Ramos (cell line): ENCODE data around the gene PRUNE2.
"Not testable (repeated sequence)": the region's sequence is repeated elsewhere in the genome, so short reads cannot be mapped to it uniquely, and the experiment has no call there.

Source experiments
- in situ Hi-C: fragments of 300-500 bp; cut with MboI; formaldehyde crosslinking; loops from one replicate; pipeline ENCODE4 v1.14.3; 2022; ENCODE audit warnings: low sequenced_read_pairs; ENCODE audit not compliant: unreplicated experiment

PRUNE2 gene

DNA sequence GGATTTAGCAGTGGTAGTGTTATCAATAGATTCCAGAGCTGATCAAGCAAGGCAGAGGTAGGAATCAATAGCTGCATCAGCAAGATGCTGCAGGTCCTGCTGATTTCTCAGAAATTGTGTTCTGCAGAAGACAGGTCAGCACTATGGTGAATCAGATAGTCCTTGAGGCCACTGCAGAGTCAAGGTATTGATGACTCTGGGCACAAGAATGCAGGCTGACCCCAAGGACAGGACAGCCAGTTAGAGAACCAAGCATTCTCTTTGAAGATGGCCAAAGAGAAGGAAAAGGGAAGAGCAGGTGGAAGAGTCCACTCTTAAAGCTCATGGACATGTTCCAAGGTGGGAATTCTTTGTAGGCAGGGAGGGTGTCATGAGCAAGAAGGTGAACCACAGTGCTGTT, 28.0 kb downstream of the PRUNE2 start:
- in situ Hi-C loops, result no loop called here

GRCh38 chr9:76876098-76876497, 29.8 kb downstream of the PRUNE2 start:
- in situ Hi-C loops, result no loop called here

- in situ Hi-C loops, result no loop called here
These were observed 32.1 kb downstream of the PRUNE2 start for GRCh38 chr9:76873821-76874220.

DNA sequence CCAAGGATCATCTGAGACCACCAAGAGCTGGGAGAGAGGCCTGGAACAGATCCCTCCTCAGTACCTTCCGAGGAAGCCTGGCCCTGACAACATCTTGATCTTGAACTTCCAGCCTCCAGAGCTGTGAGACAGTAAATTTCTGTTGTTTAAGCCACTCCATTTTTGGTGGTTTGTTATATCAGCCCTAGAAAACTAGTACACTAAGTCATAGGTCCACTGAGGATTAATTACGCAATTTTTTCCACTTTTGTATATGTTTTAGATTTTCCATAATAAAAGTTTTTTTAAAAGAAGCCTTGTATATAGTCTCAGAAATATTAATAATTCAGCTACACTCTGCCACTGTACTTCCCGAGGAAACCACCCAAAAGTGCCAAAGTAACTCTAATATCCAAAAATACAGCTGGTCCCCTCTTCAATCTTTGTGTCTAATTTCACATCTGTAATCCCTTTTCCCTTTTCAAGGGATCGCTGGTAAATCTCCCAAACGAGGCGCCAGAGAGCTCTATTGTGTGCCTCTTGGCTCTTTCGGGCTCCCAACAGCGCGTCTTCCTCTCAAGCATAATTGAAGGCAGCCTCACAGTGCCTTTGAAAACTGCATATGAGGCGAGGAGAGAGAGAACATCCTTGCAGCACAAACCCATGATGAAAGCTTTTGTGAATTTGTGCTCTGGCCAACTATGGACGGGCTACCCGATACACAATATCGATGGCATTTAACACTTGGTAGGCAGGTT, 32.7 kb downstream of the PRUNE2 start:
- in situ Hi-C loops, result no loop called here

- in situ Hi-C loops, result no loop called here
These were observed 37.0 kb downstream of the PRUNE2 start for GRCh38 chr9:76868897-76869296.

DNA sequence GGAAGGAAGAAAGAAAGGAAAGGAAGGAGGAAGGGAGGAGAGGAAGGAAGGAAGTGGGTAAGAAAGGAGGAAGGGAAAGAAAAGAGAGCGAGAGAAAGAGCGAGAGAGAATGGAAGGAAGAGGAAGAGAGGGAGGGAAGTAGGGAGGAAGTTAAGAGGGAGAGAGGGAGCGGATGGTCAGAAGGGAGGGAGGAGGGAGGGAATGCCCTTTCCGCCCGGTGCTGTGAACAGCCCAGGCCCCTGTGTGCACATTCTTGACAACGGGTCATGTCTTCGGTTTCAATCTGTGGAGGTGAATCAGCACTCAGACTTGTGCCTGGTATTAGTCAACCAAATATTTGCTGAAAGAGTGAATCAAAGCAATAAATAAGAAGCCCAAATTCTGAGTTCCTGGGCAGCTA, 39.2 kb downstream of the PRUNE2 start:
- in situ Hi-C loops, result no loop called here

DNA sequence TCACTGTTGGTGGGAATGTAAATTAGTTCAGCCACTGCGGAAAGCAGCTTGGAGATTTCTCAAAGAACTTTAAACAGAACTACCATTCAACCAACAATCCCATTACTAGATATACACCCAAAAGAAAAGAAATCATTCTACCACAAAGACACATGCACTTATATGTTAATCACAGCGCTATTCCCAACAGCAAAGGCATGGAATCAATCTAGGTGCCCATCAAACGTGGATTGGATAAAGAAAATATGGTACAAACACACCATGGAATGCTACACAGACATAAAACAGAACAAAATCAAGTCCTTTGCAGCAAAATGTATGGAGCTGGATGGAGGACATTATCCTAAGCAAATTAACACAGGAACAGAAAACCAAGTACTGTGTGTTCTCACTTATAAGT, 42.1 kb downstream of the PRUNE2 start:
- in situ Hi-C loops, result no loop called here

DNA sequence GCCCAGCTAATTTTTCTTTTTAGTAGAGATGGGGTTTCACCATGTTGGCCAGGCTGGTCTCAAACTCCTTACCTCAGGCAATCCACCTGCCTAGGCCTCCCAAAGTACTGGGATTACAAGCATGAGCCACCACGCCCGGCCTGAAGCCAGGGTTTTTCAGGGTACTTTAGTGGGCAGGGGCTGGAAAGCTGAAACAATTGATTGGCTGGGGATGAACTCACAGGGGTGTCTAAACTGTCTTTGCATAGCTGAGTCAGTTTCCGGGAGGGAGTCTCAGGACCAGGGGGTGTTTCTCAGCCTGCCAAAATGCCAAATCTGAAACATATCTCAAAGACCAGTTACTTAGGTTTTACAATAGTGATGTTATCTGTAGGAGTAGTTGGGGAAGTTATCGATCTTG, 46.1 kb downstream of the PRUNE2 start:
- in situ Hi-C loops, result no loop called here

DNA sequence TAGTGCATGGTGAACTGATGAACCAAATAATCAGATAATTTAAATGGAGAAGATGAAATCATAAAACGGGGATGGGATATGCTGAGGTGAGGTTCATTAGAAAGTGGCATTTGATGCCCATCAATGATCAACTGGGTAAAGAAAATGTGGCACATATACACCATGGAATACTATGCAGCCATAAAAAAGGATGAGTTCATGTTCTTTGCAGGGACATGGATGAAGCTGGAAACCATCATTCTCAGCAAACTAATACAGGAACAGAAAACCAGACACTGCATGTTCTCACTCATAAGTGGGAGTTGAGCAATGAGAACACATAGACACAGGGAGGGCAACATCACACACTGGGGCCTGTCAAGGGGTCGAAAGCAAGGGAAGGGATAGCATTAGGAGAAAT, 47.7 kb downstream of the PRUNE2 start:
- in situ Hi-C loops, result not testable (repeated sequence)

DNA sequence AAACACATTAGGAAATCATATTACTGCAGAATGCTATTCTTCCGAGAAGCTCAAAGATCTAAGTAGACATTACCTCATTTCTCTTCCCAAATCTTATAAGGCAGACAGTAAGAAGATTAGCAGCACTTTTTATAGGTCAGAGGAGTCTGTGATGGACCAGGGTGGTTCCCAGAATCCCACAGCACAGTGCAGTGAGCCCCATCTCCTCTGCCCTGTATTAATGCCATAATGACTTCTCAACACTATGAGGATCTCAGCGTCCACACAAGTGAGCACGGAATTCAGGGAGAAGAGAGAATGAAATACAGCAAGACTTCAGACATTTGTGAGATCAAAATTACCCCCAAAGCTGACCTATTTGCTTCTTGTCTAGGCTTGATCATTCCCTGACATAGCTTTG, 49.9 kb downstream of the PRUNE2 start:
- in situ Hi-C loops, result no loop called here

DNA sequence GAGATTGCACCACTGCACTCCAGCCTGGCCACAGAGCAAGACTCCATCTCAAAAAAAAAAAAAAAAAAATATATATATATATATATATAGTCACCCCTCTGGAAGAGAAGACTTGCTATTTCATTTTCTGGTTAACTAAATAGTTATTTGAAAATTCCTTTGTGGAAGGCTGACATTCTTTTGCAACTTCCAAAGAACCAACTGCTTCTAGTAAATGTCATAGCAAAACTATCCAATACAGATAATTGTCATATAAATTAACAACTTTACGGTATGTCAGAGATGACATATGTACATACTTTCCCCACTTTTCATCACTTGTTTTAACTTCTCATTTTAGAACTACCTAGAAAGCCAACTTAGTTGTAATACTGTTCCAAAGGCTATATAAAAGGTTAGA, 50.9 kb downstream of the PRUNE2 start:
- in situ Hi-C loops, result no loop called here

DNA sequence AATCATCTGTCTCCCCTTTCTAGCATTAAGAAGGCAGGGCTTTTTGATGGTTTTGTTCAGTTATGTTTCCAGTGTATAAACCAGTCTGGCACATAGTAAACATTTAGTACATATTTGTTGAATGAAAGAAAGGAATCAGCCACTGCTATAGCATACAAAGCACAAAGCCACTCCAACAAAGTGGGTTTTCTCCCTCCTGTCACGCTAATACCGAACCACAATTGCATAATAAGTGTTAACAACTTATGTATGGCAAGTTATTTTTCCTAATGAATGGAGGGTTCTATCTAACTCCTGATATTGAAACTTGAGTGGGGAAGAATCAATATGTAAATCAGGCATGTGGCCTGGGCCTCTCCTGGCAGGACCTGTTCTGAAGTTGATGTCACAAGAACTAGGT, 53.9 kb downstream of the PRUNE2 start:
- in situ Hi-C loops, result no loop called here

- in situ Hi-C loops, result no loop called here
These were observed 59.6 kb downstream of the PRUNE2 start for GRCh38 chr9:76846297-76846696.

DNA sequence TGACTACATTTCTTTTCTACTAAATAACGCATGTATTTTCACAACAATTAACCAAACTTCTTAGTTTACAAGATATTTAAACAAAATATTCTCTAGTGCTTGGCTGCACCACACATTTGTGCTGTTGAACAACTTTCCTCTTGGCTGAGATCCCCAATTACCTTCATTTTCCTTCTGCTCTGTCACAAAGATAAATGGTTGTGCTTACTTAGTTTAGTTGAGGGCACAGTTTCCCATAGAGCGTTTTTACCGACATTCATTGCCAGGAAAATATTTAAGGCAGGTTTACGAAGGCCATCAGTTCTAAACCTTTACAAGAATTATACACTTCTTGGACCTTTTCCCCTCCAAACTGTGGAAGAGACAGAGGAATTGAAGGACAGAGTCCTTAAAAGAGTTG, 60.7 kb downstream of the PRUNE2 start:
- in situ Hi-C loops, result no loop called here

DNA sequence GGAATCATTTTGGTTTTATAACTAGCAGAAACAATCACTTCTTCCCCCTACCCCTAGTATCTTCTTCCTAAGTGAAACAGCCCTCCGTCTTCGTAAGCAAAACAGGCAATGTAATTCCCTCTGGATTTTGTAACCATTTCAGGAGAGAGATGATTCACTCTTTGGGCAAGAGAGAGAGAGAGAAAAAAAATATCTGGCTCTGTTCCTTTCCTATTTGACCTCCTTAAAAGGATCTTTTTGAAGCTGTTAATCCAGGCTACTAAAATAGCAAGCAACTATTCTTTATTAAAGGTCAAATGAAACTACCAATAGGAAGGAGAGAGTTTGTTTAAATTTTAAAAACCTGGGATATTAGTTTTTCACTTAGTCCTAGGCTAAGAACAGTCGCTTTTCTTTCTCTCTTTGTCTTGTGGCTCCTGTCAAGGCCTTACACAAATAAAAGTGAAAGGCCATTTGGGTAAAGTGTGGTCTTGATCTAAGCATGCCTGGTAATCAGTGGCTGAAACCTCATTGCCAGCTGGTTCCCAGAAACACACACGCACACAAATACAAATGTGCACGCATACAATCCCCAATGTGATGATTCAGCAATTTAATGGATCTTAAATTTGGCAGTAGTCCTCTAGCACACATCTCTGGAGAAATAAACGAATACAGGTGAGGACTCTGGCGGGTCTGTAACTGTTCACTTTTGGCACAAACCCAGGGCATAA, 70.2 kb downstream of the PRUNE2 start:
- in situ Hi-C loops, result no loop called here

- in situ Hi-C loops, result no loop called here
These were observed 77.5 kb downstream of the PRUNE2 start for GRCh38 chr9:76828447-76828846.

- in situ Hi-C loops, result no loop called here
These were observed 78.4 kb downstream of the PRUNE2 start for GRCh38 chr9:76827296-76828080.

DNA sequence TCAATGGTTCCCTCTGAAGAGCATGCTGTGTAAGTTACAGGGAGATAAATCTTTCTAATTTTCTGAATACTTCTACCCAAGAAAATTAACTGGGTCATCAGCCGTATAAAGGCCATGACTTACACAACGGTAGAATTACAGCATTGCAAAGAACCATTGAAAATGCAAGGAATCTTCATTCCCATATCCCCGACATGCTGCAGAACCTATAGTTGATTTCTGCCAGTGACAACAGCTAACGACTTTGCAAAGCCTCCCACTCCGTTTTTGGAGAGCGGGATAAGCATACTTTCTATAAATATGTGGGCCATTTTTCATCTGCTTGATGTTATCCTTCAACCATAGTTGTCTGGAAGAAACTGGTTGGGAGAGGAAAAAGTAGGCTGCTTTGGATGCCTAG, 85.5 kb downstream of the PRUNE2 start:
- in situ Hi-C loops, result no loop called here

DNA sequence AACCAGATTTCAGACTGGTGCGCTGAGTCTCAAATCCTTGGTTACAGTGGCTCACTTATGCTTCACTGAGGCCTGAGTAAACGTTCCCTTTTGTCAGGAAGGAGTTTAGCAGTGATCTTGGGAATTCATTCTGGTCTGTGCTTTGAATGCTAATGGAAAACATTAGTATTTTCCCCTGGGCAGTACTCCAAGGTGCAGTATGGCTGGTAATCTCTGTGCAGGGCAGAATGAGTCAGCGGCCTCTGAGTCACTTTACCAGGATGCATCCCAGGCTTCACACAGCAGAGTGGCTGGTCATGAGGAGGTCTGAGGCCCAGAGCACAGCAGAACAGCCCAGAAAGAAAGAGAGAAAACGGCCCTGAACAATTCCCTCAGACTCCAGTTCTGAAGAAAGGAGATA, 87.6 kb downstream of the PRUNE2 start:
- in situ Hi-C loops, result no loop called here

- in situ Hi-C loops, result no loop called here
These were observed 88.4 kb downstream of the PRUNE2 start for GRCh38 chr9:76817489-76817888.

GRCh38 chr9:76812591-76812990, 93.3 kb downstream of the PRUNE2 start:
- in situ Hi-C loops, result no loop called here
